GM21825 (cell line): ENCODE measurements around the gene PEAK1.
"Not testable (repeated sequence)": the region's sequence is repeated elsewhere in the genome, so short reads cannot be mapped to it uniquely, and the experiment has no call there.

Experiments used
- ATAC-seq: cut with Tn5 transposase; IDR thresholded peaks from one replicate; pipeline ENCODE4 v1.9.1; 2021; ENCODE audit warnings: mild to moderate bottlenecking, moderate library complexity; ENCODE audit not compliant: unreplicated experiment

Gene PEAK1

DNA sequence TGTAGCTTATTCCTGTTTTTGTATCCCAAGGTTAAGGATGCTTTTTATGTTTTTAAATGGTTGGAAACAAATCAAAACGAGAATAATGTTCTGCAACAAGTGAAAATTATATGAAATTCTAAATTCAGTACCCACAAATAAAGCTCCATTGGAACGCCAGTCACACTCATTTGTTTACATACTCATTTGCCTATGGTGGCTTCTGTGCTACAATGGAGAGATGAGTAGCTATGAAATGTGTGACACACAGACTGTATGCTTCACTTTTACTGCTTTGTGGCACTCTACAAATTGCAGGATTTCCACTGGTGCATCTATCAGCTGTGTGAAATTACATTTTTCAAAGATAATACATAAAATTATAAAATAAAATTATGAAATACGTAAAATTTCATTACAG, 236.8 kb downstream of the PEAK1 start:
- ATAC-seq: no peak

DNA sequence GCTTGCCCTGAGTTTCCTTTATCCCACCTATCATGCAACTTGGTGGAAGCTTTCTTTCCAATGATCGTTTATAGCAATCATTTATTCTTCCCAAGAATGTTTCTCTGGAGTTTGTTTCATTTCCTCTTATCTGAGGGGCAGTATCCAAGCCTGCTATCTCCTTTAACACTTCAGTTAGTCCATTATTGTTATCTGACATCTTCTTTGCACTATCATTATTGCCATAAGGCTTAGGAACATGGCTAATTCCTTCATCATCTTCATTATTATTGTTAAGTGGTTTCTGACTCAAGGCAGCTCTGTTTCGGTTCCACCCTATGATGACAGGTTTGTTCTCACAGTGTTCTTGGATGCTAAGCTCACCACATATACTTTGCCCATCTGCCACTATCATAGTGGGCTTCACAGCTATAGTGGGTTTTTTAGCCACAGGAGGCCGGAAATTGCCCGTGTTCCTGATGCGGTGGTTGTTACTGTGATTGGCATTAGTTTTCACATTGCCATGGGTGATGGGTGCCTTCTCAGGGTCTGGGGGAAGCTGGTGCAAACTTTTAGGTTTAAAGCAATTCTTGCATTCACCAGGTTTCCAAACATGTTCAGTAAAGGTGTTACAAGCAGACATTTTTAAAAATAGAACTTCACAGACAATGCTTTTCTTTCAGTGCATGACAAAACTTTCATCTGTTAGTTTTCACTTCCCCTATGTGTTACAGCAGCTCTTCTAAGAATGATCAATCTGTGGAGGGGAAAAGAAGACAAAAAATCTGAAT, 238.4 kb downstream of the PEAK1 start:
- peak; percentile 49 for ATAC-seq

DNA sequence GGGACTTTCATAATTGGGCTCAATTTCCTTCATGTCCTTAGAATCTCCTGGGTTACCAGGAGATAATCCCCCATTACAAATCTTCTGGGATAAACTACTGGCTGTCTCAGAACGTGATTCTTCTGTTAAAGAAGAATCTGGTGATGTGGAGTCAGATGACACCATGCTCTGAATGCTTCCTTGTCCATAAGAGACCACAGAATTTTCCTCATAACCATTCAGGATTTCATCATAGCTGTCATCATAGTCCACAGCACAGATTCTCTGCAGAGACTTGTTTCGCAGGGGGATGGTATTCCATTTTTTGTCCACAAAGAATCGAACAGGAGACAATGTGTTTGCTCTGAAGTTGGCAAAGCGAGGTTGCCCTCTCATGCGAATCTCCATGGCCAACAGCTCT, 239.1 kb downstream of the PEAK1 start:
- no peak for ATAC-seq

DNA sequence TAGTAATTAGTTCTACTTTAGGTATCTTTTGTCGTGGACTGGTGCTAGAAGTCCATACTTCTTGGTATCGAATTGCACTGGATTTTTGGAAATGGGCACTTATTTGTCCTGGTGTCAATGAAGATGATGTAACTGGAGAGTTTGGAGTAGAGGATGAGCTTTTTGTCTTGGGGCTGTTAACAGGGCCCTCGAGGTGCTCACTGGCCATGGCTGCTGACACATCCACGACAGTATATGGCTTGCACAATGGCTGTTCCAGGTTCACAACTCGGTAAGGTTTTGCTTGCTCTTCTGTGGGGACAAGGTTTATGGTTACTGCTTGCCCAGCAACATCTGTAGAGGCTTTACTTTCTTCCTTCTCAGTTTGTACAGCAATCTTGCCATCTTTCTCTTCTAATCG, 239.6 kb downstream of the PEAK1 start:
- no peak for ATAC-seq

DNA sequence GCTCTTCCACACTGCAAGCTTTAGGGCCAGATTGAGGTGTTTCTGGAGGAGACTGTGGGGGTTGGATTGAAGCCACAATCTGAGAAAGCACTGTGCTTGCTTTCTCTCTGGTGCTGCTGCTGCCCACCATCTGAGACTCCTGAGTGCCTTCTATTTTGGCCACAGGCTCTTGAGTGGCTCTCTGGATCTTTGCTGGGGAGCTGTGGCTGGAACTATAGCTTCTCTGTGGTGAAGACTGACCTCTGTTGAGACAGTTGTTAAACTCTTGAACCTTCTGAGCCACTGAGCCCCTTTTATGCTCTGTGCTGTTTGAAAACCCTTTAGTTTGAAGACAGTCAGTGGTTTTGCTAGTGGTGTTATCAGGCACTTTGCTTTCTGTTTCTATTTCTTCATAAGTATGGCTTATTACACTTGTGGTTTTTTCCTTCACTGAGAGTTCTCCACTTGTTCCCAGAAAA, 240.3 kb downstream of the PEAK1 start:
- ATAC-seq: peak; percentile 42

DNA sequence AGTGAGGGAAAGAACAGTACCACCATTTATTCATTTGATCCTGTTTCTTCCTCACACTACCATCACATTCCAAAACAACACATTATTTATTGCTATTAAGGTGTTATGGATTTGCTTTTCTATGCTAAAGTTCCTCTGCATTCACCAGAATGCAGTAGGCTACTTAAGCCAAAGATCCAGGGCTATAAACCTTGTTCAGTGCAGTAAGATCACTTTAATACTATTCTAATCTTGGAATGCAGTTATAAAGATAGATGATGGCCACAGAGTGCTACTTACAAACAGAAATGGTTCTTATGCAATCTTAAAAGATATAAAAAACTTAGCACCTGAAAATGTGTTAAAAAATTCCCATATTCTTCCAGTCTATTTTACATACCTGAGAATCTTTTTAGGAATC, 241.5 kb downstream of the PEAK1 start:
- no peak for ATAC-seq

DNA sequence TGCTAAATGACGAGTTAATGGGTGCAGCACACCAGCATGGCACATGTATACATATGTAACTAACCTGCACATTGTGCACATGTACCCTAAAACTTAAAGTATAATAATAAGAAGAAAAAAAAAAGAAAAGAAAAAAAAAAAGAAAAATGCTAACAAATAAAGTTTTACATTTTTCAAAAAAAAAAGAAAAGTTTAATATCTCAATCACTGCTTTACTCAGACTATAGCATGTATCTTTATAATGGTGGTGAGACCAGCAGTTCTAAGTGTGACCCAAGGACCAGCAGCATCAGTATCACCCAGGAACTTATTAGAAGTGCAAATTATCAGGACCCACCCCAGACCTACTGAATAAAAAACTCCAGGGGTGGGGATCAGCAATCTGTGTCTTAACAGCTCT, 243.8 kb downstream of the PEAK1 start:
- not testable (repeated sequence) for ATAC-seq

DNA sequence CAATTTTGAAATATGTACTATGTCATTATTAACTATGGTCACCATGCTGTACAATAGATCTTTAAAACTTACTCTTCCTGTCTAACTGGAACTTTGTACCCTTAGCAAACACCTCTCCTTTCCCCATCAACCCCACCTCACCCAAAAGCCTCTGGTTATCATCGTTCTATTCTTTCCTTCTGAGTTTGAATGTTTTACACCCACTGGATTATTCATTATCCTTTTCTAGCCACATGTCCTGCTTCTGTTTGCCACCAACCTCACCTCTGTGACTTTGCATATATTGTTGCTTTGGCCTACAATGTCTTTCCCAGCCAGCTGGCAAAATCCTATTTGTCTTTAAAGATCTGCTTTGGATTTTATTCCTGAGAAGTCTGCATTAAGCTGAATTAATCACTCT, 246.4 kb downstream of the PEAK1 start:
- ATAC-seq: no peak

DNA sequence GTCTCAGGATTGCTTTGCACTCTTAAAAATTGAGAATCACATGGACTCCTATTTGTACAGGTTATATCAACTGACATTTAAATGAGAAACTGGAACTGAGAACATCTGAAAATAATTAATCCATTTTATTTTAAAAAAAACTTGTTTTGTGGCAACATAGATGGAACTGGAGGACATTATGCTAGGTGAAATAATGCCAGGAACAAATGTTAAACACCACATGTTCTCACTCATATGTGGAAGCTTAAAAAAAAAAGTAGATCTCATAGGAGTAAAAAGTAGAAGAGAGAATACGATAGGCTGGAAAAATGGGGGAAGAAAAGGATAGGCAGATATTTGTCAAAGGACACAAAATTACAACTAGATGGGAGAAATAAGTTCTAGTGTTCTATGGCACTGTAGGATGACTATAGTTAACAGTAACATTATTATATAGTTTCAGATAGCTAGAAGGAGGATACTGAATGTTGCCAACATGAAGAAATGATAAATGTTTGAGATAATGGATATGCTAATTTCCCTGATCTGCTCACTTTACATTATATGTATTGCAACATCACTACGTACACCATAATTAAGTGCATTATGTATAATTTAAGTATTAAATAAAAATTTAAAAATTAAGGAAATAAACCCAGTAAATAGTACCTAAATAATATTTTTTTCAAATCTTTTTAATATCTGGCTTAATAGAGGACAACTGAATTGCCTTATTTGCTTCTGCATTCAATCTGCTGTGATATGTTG, 248.5 kb downstream of the PEAK1 start:
- no peak for ATAC-seq

DNA sequence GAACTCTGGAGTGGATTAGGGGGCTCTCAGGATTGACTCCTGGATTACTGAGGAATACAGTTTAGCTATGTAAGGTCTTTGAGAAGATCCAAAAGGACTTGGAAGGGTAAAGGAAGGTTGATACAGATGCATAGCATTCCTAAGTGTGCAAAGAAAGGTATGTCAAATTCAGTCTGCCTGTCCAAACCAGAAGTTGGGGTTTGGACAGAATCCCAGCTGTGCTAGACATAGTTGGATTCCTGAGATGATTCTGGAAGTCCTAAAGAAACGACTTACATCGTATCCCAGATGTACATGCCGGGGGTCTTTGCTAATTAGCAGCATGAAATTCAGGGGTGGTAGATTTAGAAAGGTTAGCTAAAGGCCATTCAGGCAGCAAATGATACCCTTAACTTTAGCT, 251.3 kb downstream of the PEAK1 start:
- no peak for ATAC-seq

DNA sequence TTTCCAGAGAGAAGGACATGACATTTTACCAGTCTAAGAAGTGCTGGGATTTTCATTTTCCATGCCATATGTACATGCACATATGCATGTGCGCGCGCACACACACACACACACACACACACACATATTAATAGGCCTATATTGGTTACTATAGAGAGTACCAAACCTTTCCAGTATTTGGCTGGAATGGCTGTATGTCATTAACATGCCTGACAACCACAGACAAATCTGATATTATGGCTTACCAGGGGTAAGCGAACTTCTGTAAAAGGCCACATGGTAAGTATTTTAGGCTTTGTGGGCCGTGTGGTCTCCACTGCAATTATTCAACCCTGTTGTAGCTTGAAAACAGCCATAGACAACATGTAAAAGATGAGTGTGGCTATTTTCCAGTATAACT, 251.8 kb downstream of the PEAK1 start:
- no peak for ATAC-seq

DNA sequence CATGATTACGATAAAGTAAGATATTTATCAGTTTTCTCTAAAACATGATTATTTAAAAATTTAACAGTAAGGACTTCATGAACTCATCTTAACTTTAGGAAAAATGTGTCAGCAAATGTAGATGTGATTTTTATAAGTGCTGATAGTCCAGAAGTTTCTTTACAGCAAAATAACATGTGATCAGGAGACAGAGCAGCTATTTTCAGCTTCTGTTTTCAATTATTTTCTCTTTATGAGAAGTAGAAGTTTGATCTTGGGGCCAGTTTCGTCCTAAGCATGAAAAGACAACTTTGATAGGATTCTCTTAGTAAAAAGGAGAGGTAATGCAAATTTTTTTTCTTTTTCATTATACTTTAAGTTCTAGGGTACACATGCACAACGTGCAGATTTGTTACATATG, 252.5 kb downstream of the PEAK1 start:
- ATAC-seq: no peak

DNA sequence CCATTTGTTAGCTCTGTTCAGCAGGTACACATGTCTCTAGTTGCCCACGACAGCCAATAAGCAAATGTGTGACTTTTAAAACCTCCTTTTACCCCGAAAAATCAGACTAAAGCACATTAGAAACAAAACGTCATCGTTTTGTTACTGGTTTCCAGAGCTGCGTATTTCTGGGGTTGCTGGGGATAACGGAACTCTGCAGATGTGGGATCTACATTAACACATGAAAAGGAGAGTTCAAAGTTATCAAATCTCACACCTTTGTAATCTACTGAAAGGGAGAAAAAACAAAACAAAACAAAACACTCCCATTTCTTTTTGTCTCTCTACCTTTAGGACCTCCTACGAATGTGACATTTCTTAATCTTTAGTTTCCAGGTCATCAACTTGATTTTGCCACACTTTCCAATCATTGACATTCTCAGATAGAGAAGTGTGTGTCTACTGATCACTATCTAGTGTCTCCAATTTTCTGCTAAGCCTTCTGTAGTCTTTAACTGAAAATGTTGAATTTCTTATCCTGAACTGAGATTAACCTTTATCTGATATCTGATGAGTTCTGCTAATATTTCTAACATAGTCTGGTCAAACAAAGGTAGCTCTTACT, 256.0 kb downstream of the PEAK1 start:
- no peak for ATAC-seq

DNA sequence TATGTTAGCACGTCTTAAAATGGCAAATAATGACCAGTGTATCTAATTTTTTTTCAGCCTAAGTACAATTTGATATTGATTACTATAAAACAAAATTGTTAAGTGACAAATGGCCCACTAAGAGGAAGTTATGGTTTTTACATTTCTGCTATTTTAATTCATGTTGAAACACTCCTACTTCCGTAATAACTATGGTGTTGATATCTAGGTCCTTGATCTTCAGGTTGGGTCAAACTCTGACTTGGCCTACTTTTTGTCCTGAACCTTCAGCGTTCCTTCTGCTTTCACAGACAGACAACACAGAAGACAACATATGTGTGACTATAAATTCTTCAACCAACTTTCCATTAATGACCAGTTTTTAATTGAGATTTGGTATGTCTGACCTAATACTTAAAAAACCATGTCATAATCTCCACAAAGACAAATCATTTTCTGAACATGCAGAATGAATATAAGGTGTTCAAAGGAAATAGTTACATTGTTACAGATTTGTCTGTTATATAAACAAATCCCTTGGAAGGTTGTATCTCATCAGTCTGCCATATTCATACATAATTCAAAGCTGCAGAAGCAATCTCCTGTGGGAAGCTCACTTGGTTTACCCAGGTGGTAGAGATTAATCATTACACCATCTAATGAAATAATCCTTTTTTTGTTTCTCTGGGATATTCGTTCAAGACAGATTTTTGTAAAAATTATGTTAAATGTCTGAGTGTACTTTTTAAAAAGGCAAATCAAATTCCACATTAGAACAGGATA, 256.9 kb downstream of the PEAK1 start:
- no peak for ATAC-seq

DNA sequence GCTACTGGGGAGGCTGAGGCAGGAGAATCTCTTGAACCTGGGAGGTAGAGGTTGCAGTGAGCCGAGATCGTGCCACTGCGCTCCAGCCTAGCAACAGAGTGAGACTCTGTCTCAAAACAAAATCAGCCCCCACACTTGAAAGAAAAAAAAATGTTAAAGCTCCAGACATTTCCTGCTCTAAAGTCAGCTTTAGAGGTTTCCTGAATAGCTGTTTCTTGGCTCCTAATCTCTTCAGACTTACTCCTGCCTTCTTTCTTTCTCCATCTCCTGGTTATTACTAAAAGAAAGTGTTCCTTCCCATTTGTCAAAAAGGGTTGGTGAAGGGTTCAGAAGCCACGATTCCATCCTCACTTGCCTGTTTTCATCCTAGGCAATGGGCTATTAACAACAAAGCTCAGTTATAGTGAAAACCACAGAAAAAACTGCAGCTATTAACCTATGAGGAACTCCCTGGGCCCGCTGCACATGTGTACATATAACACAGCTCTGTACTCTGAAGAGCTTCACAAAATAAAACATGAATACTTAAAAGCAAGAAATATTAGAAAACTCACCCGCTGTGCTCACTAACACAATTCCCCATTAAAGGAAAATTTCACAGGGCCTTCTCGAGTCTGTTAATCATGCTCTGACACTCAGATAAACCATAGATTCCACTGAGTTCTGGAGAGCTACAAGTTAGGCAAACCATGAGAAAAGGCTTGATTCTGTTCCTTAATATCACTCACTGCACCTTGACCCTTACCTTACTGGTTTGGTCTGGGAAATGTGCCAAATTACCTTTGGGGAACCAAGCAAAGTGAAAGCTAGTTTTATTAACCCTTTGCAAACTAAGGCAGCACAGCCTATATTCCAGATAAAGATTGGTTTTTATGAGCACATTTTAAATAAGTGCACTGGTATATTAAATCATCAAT, 259.1 kb downstream of the PEAK1 start:
- ATAC-seq: no peak

DNA sequence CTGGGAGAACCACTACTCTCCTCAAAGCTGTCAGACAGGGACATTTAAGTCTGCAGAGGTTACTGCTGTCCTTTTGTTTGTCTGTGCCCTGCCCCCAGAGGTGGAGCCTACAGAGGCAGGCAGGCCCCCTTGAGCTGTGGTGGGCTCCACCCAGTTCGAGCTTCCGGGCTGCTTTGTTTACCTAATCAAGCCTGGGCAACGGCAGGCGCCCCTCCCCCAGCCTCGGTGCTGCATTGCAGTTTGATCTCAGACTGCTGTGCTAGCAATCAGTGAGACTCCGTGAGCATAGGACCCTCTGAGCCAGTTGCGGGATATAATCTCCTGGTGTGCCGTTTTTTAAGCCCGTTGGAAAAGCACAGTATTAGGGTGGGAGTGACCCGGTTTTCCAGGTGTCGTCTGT, 263.9 kb downstream of the PEAK1 start:
- ATAC-seq: not testable (repeated sequence)

DNA sequence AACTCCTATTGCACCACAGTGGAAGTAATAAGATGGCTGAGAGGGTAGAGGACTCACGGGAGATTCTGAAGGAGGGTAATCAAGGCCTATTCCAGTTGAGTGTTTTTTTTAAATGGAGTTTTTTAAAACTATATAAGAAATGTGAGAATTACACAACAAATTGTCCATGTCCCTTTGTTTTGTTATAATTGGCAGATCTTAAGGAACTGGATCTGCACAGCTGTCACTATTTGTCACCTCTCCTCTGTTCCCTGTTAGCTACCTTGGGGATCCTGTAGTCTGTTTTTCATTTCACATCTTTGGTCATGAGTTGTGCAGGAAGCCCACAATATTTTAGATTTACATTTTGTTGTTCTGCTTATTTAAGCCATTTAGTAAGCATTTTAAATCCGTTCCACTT, 271.7 kb downstream of the PEAK1 start:
- ATAC-seq: no peak

DNA sequence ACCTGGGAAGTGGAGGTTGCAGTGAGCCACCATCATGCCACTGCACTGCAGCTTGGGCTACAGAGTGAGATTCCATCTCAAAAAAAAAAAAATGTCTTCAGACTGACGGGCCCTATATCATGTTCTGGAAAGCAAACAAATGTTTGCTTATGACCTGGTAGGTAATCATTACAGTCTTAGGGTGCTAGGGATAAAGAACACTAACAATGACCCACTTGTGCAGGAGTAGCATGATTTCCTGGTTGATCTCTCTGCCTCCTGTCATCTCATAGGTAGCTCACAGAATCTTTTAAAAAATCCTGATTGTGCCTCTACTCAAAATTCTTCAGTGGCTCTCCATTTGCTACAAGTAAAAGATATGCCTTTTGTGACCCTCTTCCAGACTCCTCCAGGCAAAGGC, 274.5 kb downstream of the PEAK1 start:
- no peak for ATAC-seq

DNA sequence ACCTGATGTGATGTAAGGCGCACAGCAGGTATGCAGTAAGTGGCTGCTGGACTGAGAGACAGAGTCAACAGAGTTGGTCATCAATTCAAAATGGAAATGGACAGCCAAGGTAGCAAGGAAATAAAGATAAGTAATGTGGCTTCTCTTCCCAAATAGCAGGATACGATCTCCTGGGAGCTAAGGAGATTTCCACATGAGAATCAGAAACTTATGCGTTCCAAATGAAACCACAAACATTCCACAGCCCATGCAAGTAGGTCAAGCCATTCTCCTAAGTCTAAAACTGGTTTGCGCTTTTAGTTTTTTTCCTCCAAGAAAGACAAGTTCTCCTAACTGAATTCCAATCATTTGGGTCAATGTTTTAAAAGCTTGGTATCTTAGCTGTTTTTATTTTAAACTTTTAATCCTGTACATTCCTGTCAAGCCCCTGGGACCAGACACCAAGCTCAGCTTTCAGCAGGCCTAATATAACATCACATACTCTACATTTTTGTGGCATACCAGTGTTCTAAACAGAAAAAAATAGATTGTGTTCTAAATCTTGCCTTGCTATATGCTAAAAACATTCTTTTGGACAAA, 275.3 kb downstream of the PEAK1 start:
- no peak for ATAC-seq

DNA sequence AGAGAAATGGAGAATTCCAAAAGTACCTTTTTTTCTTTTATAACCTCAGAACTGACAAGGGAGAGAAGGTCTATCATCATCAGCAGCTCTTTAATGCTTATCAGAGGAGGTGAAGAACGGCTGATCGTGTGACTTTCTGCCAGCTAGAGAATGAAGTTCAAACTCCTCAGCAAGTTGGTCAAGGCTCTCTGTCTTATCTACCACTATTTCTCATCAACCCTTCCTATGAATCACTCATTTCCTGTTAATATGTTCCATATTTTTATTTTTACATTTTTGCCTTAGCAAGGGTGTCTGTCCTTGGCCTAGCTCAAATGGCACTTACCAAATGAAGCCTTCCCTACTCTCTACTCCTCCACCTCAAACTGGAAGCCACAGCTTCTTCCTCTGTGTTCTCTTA, 275.9 kb downstream of the PEAK1 start:
- ATAC-seq: no peak
